ENCODE measurements around the gene SH2B3.

Gene SH2B3

DNA sequence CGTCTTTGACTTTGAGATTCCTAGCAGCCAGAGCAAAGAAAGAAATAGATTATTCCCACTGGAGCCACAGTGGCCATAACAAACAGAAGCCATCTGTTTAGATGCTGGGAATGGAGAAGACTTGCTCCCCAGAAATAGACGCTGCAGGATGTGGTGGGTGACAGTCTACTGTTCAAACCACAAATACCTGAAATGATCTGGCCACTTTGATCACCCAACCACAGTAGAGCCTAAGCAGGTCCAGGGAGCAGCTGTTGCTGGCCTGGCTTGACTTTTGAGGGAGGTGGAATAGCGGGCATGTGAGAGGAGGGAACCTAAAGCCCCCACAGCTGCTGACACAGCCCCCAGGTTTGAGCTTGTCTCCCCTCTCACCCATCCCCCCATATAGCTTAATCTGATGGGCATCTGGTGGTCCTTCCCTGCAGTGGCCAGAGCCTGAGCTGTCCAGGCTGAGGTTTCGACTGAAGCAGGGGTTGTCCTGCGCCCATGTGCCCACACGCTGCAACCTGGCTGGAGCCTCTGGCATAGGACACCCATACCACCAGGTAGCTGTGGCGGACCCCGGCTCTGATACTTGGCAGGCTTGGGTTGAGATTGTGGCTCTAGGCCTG is 38.7 kb downstream of the SH2B3 start:
- no peak for DNase-seq (ENCODE audit: low read depth)

DNA sequence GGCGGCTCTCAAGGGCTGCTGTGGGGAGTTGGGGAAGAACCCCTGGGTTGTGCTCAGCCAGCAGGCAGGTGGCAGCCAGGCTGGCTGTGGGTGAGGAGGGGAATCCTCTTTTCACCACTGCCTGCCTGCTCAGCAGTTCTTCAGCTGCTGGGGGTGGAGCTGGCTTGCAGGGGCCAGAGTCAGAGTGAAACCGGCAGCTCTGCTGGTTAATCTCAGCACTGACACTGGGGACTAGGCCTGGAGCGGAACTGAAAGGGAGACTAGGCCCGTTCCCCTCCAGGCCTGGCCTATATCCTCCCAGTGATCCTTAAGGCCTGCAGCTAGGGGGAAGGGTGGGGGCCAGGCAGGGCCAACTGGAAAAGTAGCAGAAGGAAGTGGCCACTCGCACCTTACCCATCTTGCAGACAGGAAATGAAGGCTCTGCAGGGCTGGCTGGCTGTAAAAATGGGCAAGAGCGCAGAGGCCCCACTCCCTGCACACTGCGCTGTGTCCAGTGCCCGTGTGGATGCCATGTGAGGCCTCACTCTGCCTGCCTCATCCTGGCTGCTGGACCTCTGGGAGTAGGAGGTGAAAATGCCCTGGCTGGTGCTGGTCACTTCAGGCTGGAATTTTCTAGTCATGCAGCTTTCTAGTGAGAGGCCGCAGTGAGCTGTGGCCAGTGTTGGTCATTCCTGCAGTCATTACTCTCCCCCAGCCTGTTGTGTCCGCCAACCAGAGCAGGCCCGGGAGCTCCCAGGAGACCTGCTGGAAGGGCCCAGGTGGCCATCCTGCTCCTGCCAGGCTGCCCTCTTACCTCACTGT is 39.4 kb downstream of the SH2B3 start:
- peak; percentile 51 for DNase-seq (ENCODE audit: low read depth)

DNA sequence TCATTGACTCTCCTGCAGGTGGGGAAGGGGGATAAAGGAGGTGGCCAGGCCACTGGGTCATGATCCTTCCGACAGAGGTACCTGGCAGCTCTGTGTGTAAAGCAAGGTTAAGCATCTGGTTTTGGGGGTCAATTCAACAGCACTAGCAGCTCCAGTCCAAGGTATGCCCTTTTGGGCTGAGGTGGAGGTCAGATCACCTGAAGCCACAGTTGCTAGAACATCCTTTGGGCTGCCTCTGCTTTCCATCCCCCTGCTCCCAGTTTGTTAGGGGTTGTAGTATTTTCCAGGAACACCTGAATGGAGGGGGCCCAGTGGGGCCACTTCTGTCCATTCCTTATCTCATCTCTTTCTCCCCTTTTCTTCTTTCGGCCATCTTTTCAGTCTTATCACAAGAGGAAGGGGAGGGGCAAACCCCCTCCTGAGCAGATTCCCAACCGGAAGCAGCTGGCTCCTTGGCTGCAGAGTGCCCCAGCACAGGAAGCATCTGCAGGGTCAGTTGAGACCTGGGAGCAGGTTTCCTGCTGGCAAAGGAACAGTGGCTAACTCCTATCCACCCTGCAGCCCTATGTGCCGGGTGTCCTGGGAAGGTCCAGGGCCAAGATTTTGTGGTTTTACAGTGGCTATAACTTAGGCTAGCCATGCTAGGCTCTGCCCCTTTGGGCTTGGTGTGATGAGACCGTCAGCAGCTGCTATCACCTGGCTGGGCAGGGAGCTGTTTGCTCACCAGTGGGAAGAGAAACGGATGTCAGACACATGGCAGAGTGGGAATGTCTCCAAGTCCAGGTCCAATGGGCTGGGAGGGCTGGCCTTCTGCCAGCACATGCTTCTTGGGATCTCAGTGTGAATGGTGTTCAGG is 40.2 kb downstream of the SH2B3 start:
- no peak for DNase-seq (ENCODE audit: low read depth)

- no peak for DNase-seq (ENCODE audit: low read depth)
Measured at GRCh38 chr12:111446631-111447570, 41.2 kb downstream of the SH2B3 start.

DNA sequence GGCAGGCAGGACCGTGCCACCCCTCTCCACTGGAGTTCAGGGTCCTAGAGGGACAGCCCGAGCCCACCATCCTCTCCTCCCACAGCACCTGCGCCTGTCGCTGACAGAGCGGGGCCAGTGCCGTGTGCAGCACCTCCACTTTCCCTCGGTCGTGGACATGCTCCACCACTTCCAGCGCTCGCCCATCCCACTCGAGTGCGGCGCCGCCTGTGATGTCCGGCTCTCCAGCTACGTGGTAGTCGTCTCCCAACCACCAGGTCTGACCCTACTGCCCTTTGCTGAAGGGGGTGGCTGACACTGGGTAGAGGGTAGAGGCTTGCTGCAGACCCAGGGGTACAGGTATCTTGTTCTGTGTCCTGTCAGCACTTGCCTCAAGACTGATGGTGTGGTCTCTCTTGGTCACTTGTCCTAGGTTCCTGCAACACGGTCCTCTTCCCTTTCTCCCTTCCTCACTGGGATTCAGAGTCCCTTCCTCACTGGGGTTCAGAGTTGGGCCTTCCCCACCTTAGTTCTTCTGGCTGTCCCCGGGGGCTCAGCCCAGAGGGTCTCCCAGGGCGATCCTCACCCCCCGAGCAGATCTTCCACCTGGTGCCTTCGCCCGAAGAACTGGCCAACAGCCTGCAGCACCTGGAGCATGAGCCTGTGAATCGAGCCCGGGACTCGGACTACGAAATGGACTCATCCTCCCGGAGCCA is 42.0 kb downstream of the SH2B3 start:
- DNase-seq (ENCODE audit: low read depth) = no peak

DNA sequence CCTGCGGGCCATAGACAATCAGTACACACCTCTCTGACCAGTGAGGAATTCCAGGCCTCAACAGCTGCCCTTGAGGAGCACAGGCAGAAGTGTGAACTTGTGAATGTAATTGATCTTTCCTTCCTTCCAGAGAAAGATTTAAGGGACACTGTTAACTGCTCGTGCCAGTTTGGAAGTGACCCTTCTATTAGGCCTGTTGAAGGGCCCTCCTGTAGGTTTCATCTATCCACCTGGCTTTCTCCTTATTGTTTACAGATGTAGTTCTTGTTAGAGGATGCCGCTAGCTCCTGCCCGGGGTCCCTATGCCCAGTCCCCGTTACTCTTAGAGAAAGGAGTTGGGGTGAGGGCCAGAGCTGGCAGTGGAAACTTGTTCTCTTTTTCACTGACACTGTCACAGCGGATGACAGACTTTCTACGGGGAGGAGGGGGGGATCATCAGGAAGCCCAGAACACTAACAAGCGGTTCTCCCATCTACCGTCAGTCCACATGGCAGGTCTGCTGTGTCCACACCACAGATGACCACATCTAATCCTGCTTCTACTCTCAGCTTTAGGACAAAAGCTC is 42.6 kb downstream of the SH2B3 start:
- no peak for DNase-seq (ENCODE audit: low read depth)

GRCh38 chr12:111448846-111449790 is 43.4 kb downstream of the SH2B3 start:
- no peak for DNase-seq (ENCODE audit: low read depth)

GRCh38 chr12:111450676-111451075 is 45.0 kb downstream of the SH2B3 start:
- DNase-seq (ENCODE audit: low read depth) = no peak

GRCh38 chr12:111451232-111451631 is 45.5 kb downstream of the SH2B3 start:
- DNase-seq (ENCODE audit: low read depth) = no peak

DNA sequence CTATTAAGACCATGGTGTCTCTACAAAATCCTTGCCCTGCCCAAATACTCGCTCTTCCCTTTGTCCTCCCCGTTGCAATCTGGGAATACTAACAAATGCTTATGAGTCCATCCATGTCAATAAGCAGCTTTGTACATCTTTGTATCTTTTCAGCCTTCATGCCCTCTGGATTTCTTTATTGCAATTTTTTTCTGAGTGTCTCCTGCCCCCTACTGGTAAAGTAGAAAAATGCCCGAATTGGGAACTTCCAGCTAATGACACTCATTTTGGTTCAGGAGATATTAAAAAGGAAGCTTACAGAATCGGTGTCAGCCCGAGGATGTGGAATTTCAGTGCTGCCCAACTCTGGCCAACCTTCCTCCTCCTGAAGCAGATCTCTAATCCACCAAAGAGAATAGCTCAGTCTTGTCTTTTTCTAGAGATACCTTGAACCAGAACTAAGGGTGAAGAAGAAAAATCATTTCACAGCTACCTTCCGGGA is 46.0 kb downstream of the SH2B3 start:
- DNase-seq (ENCODE audit: low read depth) = no peak

DNA sequence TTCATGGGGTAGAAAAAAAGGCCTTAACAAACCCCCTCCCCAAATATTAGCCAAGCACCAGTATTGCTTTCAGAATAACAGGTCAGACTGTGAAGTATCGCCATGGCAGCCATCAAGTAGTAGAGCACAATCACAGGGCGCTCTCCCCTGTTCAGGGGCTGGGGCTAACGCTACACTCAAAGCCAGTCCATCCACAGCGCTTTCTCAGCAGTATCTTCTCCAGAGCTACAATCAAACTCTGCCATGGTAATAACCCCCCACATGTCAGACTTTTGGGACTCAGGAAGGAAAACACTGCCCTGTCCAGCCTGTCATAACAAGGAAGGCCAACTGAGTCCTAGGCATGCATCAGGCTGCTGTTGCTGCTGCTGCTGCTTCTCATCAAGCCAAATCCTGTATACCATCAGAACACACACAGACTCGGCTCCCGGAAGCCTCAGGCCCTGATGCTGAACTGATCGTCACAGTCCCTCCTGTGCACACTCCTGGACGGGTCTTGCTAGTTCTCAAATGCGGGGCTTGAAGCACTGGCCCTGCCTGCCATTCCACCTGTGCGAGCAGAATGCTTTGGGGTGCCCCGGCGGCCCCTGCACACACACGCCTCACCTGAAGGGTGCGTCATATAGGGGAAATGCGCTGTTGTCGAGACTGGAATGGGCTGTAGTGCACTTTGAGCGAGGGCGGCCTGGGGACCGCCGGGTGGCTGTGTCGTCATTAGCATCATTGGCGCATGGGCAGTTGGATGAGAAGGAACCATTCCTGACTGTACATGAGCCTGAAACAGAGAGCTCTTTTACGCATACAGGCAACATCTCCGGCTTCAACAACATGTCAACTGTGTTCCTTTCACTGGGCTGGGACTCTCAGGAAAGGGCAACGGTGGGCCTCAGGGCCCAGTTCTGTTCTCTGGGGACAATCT is 47.6 kb downstream of the SH2B3 start:
- no peak for DNase-seq (ENCODE audit: low read depth)

DNA sequence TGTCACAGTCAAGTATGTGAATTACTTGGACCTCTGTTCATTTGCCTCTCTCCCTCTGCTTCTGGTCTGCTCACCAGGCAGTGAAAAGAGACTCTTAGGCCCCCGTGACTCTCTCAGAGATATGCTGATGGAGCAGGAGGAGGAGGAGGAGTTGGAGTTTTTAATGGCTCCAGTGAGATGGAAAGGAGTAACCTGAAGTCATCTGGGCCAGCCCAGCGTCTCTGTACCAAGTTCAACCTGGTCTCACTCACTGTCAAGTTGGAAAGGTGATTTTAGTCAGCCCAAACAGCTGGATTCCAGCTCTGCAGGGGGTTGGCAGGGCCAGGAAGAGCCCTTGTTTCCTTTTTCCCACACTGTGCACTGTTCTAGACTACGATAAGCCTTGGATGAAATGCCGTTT is 48.6 kb downstream of the SH2B3 start:
- DNase-seq (ENCODE audit: low read depth) = no peak

DNA sequence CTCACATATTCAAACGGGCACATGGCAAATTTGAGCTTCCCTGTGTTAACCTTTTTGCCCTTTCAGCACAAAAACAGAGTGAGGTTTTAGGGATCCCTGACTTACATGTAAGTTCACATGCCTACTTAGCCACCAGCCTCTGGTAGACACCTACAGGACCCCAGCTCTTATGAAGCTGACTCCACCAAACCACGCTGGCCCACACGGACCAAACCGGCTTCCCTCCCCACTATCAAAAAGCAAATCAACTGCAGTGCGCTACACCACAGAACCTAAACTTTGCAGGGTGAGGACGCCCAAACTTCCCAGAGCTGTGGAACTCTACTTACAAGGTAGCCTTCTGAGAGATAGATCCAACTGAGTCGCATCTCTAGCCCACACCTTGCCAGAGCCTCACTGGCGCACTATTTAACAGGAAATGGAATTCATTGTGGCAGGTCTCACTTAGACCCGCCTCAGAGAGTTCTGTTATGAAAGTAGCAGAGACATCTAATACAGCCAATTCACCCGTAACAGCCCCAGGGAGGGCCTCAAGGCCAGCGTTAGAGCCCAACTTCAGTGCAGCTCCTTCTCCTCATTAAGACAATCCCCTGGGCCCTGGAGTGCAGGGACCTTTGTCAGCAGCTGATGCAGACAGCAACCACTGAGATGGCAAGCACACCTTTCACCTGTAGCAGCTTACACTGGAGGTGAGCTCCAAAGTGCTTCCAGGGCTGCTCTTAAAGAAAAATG is 49.2 kb downstream of the SH2B3 start:
- DNase-seq (ENCODE audit: low read depth) = no peak

DNA sequence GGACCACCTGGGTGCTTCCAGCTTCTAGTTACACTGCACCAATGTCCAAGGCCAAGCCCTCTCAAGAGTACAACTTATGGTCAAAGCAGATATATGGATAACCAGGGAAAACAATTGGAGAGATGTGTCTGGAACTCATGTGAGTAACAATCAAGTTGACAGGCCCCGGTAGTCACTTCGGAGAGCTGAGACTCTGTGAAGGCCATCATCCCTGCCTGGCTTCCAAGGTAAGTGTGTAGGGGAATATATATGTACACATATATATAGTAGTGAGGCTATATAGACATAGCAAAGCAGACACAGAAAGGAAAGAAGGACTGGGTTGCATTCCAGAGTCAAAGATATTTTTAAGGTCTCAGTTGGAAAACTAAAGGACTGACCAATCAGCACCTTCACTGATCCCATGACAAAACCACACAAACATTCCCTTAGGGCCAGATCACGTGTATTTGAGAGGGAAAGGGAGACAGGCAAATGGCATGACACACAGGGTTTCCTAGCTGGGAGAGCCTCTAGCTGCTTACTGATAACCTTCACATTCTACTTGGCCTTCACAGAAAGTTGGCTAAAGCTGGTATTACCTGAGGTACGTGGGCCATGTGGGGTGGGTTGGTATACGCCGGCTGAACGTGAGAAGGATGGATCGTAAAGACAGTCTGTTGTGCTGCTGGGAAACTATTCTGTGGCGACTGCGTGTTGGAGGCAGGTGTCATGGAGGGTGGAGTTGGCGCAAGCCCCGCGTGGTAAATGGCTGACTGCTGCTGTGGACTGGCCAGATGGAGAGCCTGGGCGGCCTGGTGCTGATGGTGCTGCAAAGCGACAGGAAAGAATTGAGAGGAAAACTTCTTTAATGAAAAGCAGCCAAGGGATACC is 50.0 kb downstream of the SH2B3 start:
- DNase-seq (ENCODE audit: low read depth) = no peak

DNA sequence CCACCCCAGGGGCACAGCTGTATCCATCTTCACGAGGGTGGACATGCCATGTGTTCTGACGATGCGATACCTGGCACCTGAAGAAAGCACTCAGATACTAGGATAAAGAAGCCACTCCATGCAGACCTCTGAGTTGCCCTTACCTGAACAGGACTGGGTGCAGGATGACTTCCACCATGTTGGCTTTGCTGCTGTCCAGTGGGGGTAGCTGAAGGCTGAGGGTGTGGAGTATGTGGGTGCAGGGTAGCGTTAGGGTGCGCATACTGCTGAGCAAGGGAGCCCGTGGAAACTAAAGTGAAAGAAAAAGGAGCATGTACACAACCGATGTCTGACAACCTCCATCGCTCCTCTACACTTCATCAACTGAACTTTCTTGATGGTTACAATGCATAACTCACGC is 51.3 kb downstream of the SH2B3 start:
- DNase-seq (ENCODE audit: low read depth) = no peak

DNA sequence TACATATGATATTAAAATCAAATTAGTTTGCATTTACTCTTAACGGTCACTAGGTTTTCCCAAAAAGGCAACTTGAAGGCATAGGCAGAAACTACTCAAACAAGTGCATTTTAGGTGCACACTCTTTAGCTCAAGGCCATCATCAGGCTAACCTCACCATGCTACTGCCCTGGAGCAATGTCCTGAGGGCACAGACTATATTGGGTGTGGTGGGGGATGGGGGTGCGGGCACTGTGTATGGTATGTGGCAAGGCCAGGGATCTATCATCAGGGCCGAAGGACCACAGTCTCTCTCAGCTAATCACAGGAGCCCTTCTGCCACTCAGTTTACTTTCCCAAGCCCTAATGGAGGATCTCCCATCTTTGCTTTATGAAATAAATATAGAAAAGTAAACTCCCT is 51.9 kb downstream of the SH2B3 start:
- no peak for DNase-seq (ENCODE audit: low read depth)
